Measurements from ENCODE around the gene SYT2. TPM values are rescaled to one million over a fixed set of nuclear protein-coding genes. Genes with fewer than 3 reads are reported as not detected.

The SYT2 gene
- total RNA-seq, 1 experiment from 2014 or later: not detected

DNA sequence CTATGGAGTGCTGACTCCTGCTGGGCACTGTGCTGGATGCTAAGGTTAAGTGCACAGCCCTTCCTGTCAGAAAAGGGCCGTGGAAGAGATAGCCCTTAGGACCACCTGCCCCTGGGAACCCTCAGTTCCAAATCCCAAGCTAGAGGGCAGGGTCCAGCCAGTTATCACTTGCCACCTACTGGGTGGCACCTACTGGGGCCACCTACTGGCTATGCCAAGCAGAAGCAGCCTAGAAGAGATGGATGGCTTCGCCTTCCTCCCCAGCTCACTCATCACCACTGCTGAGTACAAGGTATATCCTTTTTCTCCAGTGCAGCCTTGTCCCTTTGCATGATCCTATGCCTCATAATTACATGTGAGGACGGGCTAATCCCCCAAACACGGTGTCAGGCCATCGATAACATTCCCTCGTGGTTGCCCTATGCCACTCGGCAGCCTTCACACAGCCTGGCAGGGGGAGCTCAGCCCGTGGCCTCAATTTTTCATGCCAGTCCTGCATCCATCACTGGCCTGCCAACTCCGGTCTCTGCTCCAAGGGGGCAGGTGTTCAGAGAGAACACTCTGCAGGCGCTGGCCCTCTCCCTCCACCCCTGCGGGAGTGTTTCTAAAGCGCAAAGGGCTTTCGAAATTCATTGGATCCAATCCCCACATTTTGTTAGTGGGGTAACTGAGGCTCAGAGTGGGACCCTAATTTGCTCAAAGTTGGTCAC is 49.0 kb downstream of the SYT2 start:
- TF ChIP-seq, protein P1, sequence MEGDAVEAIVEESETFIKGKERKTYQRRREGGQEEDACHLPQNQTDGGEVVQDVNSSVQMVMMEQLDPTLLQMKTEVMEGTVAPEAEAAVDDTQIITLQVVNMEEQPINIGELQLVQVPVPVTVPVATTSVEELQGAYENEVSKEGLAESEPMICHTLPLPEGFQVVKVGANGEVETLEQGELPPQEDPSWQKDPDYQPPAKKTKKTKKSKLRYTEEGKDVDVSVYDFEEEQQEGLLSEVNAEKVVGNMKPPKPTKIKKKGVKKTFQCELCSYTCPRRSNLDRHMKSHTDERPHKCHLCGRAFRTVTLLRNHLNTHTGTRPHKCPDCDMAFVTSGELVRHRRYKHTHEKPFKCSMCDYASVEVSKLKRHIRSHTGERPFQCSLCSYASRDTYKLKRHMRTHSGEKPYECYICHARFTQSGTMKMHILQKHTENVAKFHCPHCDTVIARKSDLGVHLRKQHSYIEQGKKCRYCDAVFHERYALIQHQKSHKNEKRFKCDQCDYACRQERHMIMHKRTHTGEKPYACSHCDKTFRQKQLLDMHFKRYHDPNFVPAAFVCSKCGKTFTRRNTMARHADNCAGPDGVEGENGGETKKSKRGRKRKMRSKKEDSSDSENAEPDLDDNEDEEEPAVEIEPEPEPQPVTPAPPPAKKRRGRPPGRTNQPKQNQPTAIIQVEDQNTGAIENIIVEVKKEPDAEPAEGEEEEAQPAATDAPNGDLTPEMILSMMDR (IDR thresholded peaks at IDR 0.05; ENCODE audit: unreplicated experiment): peak; percentile 64
- H3K36me3 Mint-ChIP-seq (ENCODE audit: insufficient read depth, unreplicated experiment): no peaks in the 10 kb centered on the region
- H3K4me1 Mint-ChIP-seq (ENCODE audit: low read depth, unreplicated experiment): peaks cover 18% of the 10 kb centered on the region
- H3K27me3 Mint-ChIP-seq (ENCODE audit: unreplicated experiment): peaks cover 100% of the 10 kb centered on the region
- no peak overlapping the region for H3K27ac Mint-ChIP-seq (ENCODE audit: unreplicated experiment)
- CTCF ChIA-PET: interaction anchor here (0.8 to 3.0 kb wide), 7 partner anchors 10 to 197 kb away, joined by 3 to 12 read pairs (median 3); no protein-coding TSS in a partner anchor
- BruUV-seq (replicated peaks): no TSS peak
- peak; percentile 30 for DNase-seq
- no peaks in the 10 kb centered on the region for H3K9me3 Mint-ChIP-seq (ENCODE audit: low read depth, unreplicated experiment)
- intact Hi-C loops (cut with micrococcal nuclease; ENCODE audit: unreplicated experiment): no loop called here
- no peak overlapping the region for H3K4me3 Mint-ChIP-seq (ENCODE audit: low read depth, unreplicated experiment)

DNA sequence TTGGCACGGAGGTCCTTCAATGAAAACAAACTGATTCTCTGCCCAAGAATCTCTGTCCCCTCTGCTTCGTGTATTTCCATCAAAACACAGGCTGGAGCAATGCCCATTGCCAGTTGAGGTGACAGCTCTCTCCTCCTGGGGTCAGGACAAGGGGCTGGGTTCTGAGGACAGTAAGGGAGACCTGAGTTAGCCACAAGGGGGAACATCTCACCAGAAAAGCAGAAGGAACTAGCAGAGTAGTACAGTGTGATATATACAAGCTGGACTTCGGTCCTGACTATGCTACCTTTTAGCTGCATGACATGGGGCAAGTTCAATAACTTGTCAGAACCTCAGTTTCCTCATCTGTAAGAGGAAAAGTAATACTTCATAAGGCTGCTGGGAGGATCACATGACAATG is 50.3 kb downstream of the SYT2 start:
- H3K4me3 Mint-ChIP-seq (ENCODE audit: low read depth, unreplicated experiment): no peak overlapping the region
- CTCF ChIA-PET: interaction anchor here (0.6 to 3.0 kb wide), 5 partner anchors 11 to 318 kb away, joined by 3 to 12 read pairs (median 4); partner anchors contain the start of gene UBE2T
- DNase-seq: no peak
- BruUV-seq (replicated peaks): no TSS peak
- H3K27me3 Mint-ChIP-seq (ENCODE audit: unreplicated experiment): peaks cover 100% of the 10 kb centered on the region
- H3K4me1 Mint-ChIP-seq (ENCODE audit: low read depth, unreplicated experiment): peaks cover 18% of the 10 kb centered on the region
- H3K27ac Mint-ChIP-seq (ENCODE audit: unreplicated experiment): no peak overlapping the region
- no peaks in the 10 kb centered on the region for H3K36me3 Mint-ChIP-seq (ENCODE audit: insufficient read depth, unreplicated experiment)
- TF ChIP-seq, protein P1 (IDR thresholded peaks at IDR 0.05; ENCODE audit: unreplicated experiment): peak; percentile 17
- intact Hi-C loops (cut with micrococcal nuclease; ENCODE audit: unreplicated experiment): no loop called here
- H3K9me3 Mint-ChIP-seq (ENCODE audit: low read depth, unreplicated experiment): no peaks in the 10 kb centered on the region

DNA sequence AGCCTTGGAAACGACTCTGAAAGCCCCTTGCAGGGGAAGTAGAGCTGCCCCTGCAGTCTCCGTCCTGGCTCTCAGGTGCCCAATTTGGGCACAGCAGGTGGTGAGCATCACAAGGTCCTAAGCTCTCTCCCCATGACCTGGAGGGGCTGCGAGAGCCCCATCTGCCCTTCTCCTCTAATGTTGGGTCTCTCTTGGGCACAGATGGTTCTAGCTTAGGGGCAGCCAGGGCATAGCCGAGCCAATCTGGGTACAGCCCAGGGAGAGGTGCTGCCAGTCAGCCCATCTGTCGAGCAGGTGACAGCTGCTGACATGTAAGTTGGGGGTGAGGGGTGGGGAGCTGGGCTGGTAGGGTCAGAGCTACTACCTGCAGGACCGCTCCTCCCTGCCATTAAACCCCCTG is 50.7 kb downstream of the SYT2 start:
- Mint-ChIP-seq H3K4me1 (ENCODE audit: low read depth, unreplicated experiment) (peaks cover 18% of the 10 kb centered on the region), H3K27me3 (ENCODE audit: unreplicated experiment) (peaks cover 100% of the 10 kb centered on the region), H3K9me3 (ENCODE audit: low read depth, unreplicated experiment) (no peaks in the 10 kb centered on the region), H3K27ac (ENCODE audit: unreplicated experiment) (no peak overlapping the region), H3K36me3 (ENCODE audit: insufficient read depth, unreplicated experiment) (no peaks in the 10 kb centered on the region), H3K4me3 (ENCODE audit: low read depth, unreplicated experiment) (no peak overlapping the region)
- no peak for DNase-seq
- CTCF ChIA-PET: interaction anchor here (0.6 to 3.0 kb wide), 7 partner anchors 11 to 317 kb away, joined by 3 to 12 read pairs (median 4); partner anchors contain the start of gene UBE2T
- TF ChIP-seq, protein P1 (IDR thresholded peaks at IDR 0.05; ENCODE audit: unreplicated experiment): no peak
- BruUV-seq (replicated peaks): no TSS peak
- intact Hi-C loops (cut with micrococcal nuclease; ENCODE audit: unreplicated experiment): no loop called here

DNA sequence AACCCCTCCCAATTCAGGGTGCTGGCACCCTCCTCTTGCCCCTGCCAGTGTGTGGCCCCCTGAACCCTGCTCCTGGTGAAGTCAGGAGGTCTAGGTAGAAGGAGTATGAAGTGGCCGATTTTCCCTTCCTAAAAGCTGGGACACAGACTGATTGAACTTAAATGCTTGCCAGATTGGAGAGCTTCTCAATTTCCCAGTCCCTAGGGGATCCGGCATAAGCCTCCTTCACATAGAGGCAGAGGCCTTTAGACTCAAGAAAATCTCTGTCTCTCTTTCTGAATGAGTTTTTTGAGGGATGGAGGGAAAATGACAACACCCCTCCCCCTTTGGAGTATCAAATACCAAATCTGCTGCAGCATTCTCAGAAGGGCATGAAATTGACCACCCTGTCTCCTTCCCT is 51.5 kb downstream of the SYT2 start:
- peaks cover 100% of the 10 kb centered on the region for H3K27me3 Mint-ChIP-seq (ENCODE audit: unreplicated experiment)

More for the DNA sequence above, 51.5 kb downstream of the SYT2 start:
- no peaks in the 10 kb centered on the region for H3K9me3 Mint-ChIP-seq (ENCODE audit: low read depth, unreplicated experiment)
- no TSS peak for BruUV-seq (replicated peaks)
- DNase-seq: no peak
- no peak overlapping the region for H3K27ac Mint-ChIP-seq (ENCODE audit: unreplicated experiment)
- intact Hi-C loops (cut with micrococcal nuclease; ENCODE audit: unreplicated experiment): no loop called here
- H3K4me3 Mint-ChIP-seq (ENCODE audit: low read depth, unreplicated experiment): no peak overlapping the region
- CTCF ChIA-PET: interaction anchor here (0.7 to 3.0 kb wide), 3 partner anchors 12 to 42 kb away, joined by 4 to 12 read pairs (median 5); no protein-coding TSS in a partner anchor
- no peaks in the 10 kb centered on the region for H3K36me3 Mint-ChIP-seq (ENCODE audit: insufficient read depth, unreplicated experiment)
- TF ChIP-seq, protein P1 (IDR thresholded peaks at IDR 0.05; ENCODE audit: unreplicated experiment): no peak
- peaks cover 14% of the 10 kb centered on the region for H3K4me1 Mint-ChIP-seq (ENCODE audit: low read depth, unreplicated experiment)

Data from Calu3 (cell line).